AG08395 (cell line): ENCODE measurements around the gene CFAP126.
A peak's percentile ranks its signal among the peaks of the same experiment; 100 is the strongest.
"Not testable (repeated sequence)": the region's sequence is repeated elsewhere in the genome, so short reads cannot be mapped to it uniquely, and the experiment has no call there.

Experiments used
- DNase-seq: peaks from one replicate; pipeline ENCODE4 v3.0.0; 2012; ENCODE audit warnings: mixed read lengths, low spot score

Gene CFAP126, protein sequence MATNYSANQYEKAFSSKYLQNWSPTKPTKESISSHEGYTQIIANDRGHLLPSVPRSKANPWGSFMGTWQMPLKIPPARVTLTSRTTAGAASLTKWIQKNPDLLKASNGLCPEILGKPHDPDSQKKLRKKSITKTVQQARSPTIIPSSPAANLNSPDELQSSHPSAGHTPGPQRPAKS

DNA sequence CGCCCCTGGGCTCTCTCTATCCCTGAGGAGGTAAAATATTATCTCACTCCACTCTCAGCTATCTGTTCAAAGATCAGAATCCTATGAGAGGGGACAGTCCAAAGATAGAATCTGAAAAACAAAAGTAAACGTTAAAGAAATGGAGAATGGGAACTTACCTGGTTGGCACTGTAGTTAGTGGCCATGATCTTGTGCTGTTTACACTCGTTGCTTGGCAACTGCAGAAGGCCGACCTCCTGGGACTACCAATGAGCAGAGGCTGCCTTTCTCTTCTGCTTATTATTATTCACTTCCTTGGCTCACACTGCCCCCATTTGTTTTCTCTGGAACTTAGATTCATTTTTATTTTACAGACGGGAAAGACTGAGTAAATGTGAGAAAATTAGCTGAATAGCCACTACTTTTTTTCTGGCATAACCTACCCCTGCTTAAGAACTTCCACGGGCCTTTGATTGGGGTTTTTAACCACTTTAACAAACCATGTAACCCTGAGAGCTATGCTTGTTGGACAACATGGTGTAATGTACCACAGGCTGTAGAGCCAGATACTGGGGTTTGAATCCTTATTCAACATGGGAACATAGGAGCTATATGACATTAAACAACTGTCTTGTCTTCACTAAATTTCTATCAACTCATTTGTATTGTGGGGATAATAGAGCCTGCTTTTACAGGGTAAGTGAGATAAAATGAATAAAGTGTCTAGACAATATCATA, at the start of gene CFAP126:
TSS of gene CFAP126 (minus strand) at position 193 of the 717 bp plus-strand sequence. CDS start at position 185, 8 bp downstream.
- peak; percentile 71 for DNase-seq

DNA sequence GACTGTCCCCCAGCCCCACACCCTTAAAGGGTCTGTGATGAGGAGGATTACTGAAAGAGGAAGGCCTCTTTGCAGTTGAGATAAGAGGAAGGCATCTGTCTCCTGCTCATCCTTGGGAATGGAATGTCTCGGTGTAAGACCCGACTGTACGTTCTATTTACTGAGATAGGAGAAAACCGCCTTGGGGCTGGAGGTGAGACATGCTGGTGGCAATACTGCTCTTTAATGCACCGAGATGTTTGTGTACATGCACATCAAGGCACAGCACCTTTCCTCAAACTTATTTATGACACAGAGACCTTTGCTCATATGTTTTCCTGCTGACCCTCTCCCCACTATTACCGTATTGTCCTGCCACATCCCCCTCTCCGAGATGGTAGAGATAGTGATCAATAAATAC, 45.4 kb upstream of the CFAP126 start:
- not testable (repeated sequence) for DNase-seq

- DNase-seq = not testable (repeated sequence)
Observed at GRCh38 chr1:161410636-161410970, 42.9 kb upstream of the CFAP126 start.

DNA sequence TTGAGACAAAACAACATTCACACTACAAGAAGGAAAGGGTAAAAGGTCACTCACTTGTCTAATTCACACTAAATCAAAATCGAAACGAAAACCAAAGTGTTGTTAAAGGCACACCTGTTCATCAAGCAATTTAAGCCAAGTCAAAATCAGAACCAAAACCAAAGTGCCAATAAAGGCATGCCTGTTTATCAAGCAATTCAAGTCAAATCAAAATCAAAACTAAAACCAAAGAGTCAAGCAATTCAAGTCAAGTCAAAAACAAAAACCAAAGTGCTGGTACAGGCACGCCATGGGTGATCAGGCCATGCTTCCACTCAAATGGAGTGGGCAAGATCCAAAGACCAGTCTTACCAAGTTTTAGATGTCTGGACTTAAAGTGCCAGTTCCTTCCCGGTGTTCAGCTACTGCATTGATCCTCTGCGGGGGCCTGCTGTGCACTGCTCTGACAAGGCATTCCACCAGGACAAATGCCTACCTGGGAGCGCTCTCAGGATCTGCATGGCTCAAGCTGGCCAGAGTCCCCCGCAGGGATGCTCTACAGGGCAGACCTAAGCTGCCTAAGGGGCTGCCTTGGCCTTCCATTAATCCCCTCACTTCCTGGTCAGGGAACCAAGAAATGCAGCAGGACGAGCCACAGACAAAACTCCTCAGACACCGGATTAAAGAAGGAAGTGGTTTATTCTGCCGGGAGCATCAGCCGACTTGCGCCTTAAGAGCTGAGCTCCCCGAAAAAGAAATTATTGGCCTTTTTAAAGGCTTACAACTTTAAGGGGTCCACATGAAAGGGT, 42.4 kb upstream of the CFAP126 start:
- not testable (repeated sequence) for DNase-seq

- no peak for DNase-seq
Observed at GRCh38 chr1:161408429-161409052, 40.9 kb upstream of the CFAP126 start.

DNA sequence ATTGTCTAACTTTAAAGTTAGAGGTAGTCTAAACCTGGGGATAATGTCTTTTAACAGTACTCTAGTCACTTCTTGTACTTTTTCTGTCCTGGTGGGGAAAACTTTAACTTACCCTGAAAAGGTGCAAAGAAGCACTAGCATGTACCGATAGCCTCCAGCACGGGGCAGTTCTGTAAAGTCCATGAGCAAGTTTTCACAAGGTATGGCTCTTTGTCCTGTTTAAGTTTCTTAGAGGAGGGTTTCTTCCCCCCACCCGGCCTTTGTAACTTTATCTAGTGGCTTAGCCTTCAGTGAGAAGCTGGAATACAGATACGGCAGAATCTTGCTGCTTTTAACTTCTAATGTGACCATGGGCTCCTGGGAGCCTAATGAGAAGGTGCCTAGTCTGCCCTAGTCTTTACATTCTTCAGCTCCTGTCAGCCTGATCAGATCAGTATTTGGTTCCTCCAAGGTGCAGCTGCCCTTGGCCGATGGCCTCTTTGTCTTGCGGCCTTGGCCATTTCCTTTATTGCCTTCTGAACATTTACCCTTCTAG, 39.8 kb upstream of the CFAP126 start:
- no peak for DNase-seq

DNA sequence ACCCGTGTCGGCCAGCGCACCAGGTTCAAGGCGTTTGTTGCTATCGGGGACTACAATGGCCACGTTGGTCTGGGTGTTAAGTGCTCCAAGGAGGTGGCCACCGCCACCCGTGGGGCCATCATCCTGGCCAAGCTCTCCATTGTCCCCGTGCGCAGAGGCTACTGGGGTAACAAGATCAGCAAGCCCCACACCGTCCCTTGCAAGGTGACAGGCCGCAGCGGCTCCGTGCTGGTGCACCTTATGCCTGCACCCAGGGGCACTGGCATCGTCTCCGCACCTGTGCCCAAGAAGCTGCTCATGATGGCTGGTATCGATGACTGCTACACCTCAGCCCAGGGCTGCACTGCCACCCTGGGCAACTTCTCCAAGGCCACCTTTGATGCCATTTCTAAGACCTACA, 38.9 kb upstream of the CFAP126 start:
- DNase-seq = not testable (repeated sequence)

- no peak for DNase-seq
Observed at GRCh38 chr1:161404051-161404597, 36.4 kb upstream of the CFAP126 start.

- no peak for DNase-seq
Observed at GRCh38 chr1:161402446-161402845, 34.8 kb upstream of the CFAP126 start.

GRCh38 chr1:161399257-161399998, 31.8 kb upstream of the CFAP126 start:
- DNase-seq = peak; percentile 83

DNA sequence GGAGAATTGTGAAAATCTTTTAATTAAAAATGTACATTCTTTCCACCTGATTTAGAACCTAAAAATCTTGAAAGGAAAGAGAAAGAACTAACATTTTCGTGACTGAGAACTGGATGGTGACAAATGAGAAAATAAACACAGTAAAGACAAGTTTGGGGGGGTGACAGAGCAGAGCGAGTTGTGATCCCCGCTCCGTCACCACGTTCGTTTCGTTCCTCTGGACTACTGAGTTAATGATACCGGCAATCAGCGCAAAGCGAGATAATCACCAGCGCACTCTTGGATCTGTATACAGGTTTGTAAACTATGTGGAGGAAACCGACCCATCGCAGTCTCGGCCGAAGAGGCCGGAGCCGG, 31.2 kb upstream of the CFAP126 start:
- no peak for DNase-seq

DNA sequence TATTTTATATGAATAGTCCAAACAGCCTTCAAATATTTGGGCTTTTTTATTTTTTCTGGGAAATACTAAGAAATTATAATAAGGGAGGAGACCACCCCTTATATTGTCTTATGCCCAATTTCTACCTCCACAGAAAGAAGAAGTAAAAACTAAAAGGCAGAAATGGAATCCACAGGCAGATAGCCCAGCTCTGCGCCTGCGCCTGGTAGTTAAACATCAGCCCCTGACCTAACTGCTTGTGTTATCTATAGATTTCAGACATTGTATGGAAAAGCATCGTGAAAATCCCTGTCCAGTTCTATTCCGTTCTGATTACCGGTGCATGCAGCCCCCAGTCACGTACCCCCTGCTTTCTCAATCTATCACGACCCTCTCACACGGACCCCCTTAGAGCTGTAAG, 29.4 kb upstream of the CFAP126 start:
- DNase-seq = not testable (repeated sequence)

GRCh38 chr1:161393151-161393550, 25.5 kb upstream of the CFAP126 start:
- no peak for DNase-seq

GRCh38 chr1:161391611-161392010, 23.9 kb upstream of the CFAP126 start:
- DNase-seq = no peak

- not testable (repeated sequence) for DNase-seq
Observed at GRCh38 chr1:161391136-161391535, 23.5 kb upstream of the CFAP126 start.

DNA sequence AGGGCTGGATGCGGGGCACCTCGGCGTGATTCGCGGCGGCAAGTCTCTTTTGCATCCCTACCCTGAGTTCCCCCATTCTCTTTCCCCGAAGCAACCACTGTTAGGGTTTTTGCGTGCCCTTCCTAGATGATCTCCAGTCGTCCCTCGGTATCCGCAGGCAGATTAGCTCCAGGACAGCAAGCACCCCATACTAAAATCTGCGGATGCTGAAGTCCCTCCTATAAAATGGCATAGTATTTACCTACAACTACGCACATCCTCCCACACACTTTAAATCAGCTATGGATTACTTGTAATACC, 22.8 kb upstream of the CFAP126 start:
- DNase-seq = peak; percentile 23

DNA sequence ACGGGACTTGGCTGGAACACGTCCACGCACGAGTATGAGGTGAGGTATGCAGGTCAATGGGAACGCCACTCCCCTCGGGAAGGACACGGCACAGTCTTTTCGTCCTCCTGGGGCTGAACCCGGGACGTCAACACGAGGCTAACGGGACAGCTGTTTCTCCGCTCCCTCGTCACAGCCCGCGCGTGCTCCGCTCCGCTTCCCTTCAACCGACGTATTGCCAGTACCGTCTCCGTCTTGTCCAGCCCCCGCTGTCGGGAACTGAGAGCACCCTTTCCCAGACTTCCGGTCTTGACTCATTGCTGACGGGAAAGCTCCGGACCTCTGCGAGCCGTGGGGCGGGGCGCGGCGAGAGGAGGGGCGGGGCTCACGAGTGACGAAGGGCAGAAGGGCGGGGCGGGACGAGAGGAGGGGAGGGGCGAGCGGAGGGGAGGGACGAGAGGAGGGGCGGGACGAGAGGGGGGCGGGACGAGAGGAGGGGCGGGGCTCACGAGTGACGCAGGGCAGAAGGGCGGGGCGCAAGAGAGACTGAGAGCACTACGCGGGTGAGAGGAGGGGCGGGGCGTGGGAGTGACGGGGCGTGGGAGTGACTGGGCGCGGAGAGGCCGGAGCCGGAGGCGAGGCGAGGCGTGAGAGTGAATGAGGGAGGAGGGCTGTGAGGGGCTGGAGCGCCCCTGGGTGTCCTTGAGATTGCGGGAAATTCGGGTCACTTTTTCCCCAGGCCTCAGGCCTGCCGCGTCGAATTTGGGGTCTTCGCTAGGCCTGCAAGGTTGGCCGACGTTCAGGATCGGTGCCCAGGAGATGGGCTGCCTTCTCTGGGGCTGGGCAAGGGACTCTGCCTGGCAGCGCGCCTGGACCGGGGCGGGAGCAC, 22.2 kb upstream of the CFAP126 start:
- peak; percentile 97 for DNase-seq

GRCh38 chr1:161389158-161389557, 21.5 kb upstream of the CFAP126 start:
- DNase-seq = not testable (repeated sequence)

DNA sequence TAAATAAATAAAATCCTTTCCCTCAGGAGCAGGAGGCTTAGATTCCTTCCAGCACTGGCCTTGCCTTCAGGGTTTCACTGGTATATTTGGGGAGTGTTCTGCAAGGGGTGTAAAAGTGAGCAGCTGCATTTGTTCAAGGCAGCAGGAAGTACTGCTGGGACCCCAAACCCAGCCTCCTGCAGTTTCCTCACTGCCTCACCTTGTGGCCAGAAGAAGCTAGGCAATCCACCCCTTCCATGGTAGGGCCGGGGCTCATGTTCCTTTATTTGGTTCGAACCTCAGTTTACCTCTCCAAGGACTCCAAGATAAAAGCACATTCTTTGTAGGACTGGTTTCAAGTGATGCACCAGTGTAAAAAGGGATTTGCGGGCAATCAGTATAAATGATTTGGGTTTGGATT, 21.0 kb upstream of the CFAP126 start:
- no peak for DNase-seq

DNA sequence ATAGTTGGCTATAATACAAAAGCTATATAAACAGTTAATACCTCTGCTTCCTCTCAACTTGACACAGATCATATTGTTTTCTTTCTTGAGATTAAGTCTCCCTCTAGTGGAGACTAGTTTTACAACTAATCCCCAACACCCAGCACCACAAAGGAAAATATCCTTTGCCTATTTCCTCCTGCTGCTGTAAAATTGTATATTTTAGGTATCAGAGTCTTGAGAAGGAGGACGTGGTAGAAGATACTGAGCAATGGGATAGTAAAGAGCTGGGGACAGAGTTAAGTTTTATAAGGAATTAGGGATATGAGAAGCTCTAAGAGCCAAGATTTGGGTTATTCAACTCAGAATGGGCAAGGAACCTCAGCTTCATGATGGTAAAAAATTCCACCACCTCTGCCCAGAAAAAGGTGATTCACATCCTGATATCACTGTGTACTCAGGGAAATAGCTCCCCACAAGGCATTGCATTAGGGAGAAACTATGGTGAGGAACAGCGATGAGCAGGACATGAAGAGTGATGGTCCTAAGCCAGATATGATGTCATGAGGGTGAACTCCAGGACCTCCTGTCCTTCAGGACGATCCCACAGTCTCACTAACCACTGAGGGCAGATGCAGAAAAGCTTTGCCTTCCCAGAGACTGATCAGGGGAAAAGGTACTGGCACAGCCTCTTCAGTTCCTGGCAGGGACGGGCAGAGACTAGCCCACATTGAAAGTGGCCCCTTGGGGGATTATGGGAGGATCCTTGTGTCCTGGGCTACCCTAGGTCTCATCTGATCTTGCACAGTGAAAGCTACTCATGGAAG, 14.7 kb upstream of the CFAP126 start:
- peak; percentile 56 for DNase-seq
